Astrocyte (in vitro differentiated cells and primary cell): ENCODE measurements around the gene RELB. TPM values are rescaled to one million over a fixed set of nuclear protein-coding genes. Genes with fewer than 3 reads are reported as not detected.

Experiments used
- DNase-seq: peaks from one replicate; pipeline ENCODE4 v3.0.0-alpha.2; 2010; ENCODE audit warnings: low read depth
- FAIRE-seq: peaks from 2 replicates; lab custom pipeline; 2011; peaks lifted over from hg19 to GRCh38; lab: Jason Lieb, UNC
- H2AFZ ChIP-seq: 2 replicates; pipeline ENCODE4 v1.6.0; 2012; ENCODE audit warnings: low read depth, low read length, inconsistent platforms
- H3K27ac ChIP-seq: 2 replicates; pipeline ENCODE4 v1.5.1; 2011; ENCODE audit warnings: low read depth, low read length, inconsistent platforms
- H3K27me3 ChIP-seq: 2 replicates; pipeline ENCODE4 v1.6.0; 2011; ENCODE audit warnings: low read length, inconsistent platforms; ENCODE audit not compliant: insufficient read depth
- H3K36me3 ChIP-seq: 2 replicates; pipeline ENCODE4 v1.5.1; 2011; ENCODE audit warnings: low read length, inconsistent platforms; ENCODE audit not compliant: insufficient read depth
- H3K4me1 ChIP-seq: 2 replicates; pipeline ENCODE4 v1.5.1; 2011; ENCODE audit warnings: low read length, inconsistent platforms; ENCODE audit not compliant: insufficient read depth
- H3K4me2 ChIP-seq: 2 replicates; pipeline ENCODE4 v1.6.0; 2012; ENCODE audit warnings: low read length, inconsistent platforms
- H3K4me3 ChIP-seq: 2 replicates; pipeline ENCODE4 v1.5.1; 2011; ENCODE audit warnings: low read depth, mild to moderate bottlenecking, low read length, inconsistent platforms; ENCODE audit not compliant: insufficient read depth
- H3K79me2 ChIP-seq: 2 replicates; pipeline ENCODE4 v1.6.0; 2012; ENCODE audit warnings: mild to moderate bottlenecking, low read length, inconsistent platforms; ENCODE audit not compliant: insufficient read depth
- H3K9ac ChIP-seq: 2 replicates; pipeline ENCODE4 v1.6.0; 2012; ENCODE audit warnings: mild to moderate bottlenecking, low read length, inconsistent platforms
- H3K9me3 ChIP-seq: 2 replicates; pipeline ENCODE4 v1.5.1; 2012; ENCODE audit warnings: low read depth, mild to moderate bottlenecking, low read length, inconsistent platforms; ENCODE audit not compliant: insufficient read depth
- H4K20me1 ChIP-seq: 2 replicates; pipeline ENCODE4 v1.6.0; 2012; ENCODE audit warnings: low read length, inconsistent platforms; ENCODE audit not compliant: insufficient read depth
- H3K27ac Mint-ChIP-seq: one replicate; pipeline ENCODE4 v1.8.0; 2021; ENCODE audit warnings: mild to moderate bottlenecking, mixed read lengths; ENCODE audit not compliant: unreplicated experiment
- H3K27me3 Mint-ChIP-seq: one replicate; pipeline ENCODE4 v1.8.0; 2021; ENCODE audit warnings: low read depth, mixed read lengths; ENCODE audit not compliant: unreplicated experiment
- H3K36me3 Mint-ChIP-seq: one replicate; pipeline ENCODE4 v1.8.0; 2021; ENCODE audit warnings: low read depth, mixed read lengths; ENCODE audit not compliant: unreplicated experiment
- H3K4me1 Mint-ChIP-seq: one replicate; pipeline ENCODE4 v1.8.0; 2021; ENCODE audit warnings: low read depth, mixed read lengths; ENCODE audit not compliant: unreplicated experiment
- H3K4me3 Mint-ChIP-seq: one replicate; pipeline ENCODE4 v1.8.0; 2021; ENCODE audit warnings: mild to moderate bottlenecking, moderate library complexity, mixed read lengths; ENCODE audit not compliant: unreplicated experiment
- H3K9me3 Mint-ChIP-seq: one replicate; pipeline ENCODE4 v1.8.0; 2021; ENCODE audit warnings: mild to moderate bottlenecking, mixed read lengths; ENCODE audit not compliant: unreplicated experiment
- EZH2 ChIP-seq: IDR thresholded peaks from 2 replicates; pipeline ENCODE4 v1.6.1; 2012; ENCODE audit warnings: mild to moderate bottlenecking, low read length, inconsistent platforms; ENCODE audit not compliant: insufficient read depth
- total RNA-seq: library from RNA; stranded (reverse); gene quantifications from 2 replicates; pipeline ENCODE4 v1.2.1, GENCODE V29; 2021
- TF ChIP-seq, protein P1 (sequence below): IDR thresholded peaks from 2 replicates; pipeline ENCODE4 v1.5.1; 2011; ENCODE audit warnings: low read depth, mild to moderate bottlenecking, inconsistent platforms, low read length, moderate library complexity; ENCODE audit not compliant: insufficient read depth

Gene RELB
- total RNA-seq, 1 donor from 2014 or later: 14.0 TPM

DNA sequence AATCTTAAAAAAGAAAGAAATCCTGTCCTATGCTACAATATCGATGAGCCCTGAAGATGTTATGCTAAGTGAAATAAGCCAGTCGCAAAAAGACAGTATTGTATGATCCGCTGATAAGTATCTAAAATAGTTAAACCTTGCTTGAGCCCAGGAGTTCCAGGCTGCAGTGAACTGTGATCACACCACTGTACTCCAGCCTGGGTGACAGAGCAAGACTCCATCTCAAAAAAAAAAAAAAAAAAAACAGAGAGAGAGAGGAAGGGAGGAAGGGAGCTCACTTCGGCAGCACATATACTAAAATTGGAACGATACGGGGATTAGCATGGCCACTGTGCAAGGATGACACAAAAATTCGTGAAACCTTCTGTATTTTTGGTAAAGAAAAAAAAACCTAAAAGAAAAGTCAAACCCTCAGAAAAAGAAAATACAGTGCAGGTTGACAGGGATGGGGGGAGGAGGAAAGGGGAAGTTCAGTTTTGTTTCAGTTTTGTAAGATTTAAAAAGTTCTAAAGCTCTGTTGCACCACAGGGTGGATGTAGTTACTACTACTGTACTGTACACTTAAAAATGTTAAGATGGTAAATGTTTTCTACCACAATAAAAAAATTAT, 46.0 kb downstream of the RELB start:
- H3K4me3 ChIP-seq: no peak overlapping the region
- no peak overlapping the region for H3K9ac ChIP-seq
- no peak overlapping the region for H2AFZ ChIP-seq
- H3K36me3 Mint-ChIP-seq: peaks cover 15% of the 10 kb centered on the region
- H3K79me2 ChIP-seq: peaks cover 93% of the 10 kb centered on the region
- no peaks in the 10 kb centered on the region for H3K4me1 ChIP-seq
- no peaks in the 10 kb centered on the region for H3K27me3 Mint-ChIP-seq
- peaks cover 88% of the 10 kb centered on the region for H4K20me1 ChIP-seq
- H3K27ac ChIP-seq: no peak overlapping the region
- H3K4me3 Mint-ChIP-seq: no peak overlapping the region
- no peaks in the 10 kb centered on the region for H3K9me3 ChIP-seq
- FAIRE-seq: no peak
- no peaks in the 10 kb centered on the region for H3K27me3 ChIP-seq
- DNase-seq: no peak
- no peaks in the 10 kb centered on the region for H3K9me3 Mint-ChIP-seq
- H3K4me2 ChIP-seq: no peak overlapping the region
- peaks cover 16% of the 10 kb centered on the region for H3K4me1 Mint-ChIP-seq
- TF ChIP-seq EZH2: no peak
- H3K27ac Mint-ChIP-seq: peak overlapping the region; percentile 58
- H3K36me3 ChIP-seq: peaks cover 12% of the 10 kb centered on the region

DNA sequence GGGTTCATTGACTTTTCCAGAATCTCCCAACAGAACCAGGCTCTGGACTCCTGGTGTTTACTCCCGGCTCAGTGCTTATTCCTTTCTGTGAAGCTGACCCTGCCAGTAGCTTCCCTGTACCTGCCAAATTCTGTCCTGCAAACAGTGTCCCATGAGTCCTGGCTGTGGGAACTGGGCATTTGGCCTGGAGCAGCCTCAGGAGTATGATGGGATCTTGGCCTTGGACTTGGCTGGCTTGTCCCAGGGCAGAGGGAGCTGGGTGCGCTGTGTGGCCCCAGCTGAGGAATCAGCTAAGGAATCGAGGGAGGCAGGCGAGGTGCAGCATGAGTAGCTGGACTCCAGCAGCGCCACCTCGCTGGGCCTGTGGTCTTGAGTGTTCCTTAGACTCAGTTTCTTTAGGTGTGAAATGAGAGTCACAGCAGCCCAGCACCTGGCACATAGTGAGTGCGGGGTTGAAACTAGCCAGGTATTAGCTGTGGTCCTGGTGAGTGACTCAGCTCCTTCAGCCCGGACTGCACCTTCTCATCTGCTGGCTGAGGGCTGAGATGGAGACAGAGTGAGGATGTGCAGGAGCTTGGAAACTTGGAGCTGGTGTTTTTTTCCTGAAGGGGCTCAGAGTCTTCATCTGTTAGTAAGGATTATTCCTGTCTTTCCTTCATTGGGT, 47.9 kb downstream of the RELB start:
- Histone ChIP-seq H3K9me3 (no peaks in the 10 kb centered on the region), H3K27me3 (no peaks in the 10 kb centered on the region), H4K20me1 (peaks cover 91% of the 10 kb centered on the region), H3K9ac (peak overlapping the region; percentile 14), H3K27ac (no peak overlapping the region), H3K4me3 (no peak overlapping the region), H3K4me2 (no peak overlapping the region), H2AFZ (no peak overlapping the region), H3K36me3 (peaks cover 13% of the 10 kb centered on the region), H3K79me2 (peaks cover 92% of the 10 kb centered on the region), H3K4me1 (no peaks in the 10 kb centered on the region)
- Mint-ChIP-seq H3K4me3 (no peak overlapping the region), H3K9me3 (no peaks in the 10 kb centered on the region), H3K27me3 (no peaks in the 10 kb centered on the region), H3K36me3 (peaks cover 19% of the 10 kb centered on the region), H3K27ac (peak overlapping the region; percentile 75), H3K4me1 (peaks cover 16% of the 10 kb centered on the region)
- TF ChIP-seq, protein P1, sequence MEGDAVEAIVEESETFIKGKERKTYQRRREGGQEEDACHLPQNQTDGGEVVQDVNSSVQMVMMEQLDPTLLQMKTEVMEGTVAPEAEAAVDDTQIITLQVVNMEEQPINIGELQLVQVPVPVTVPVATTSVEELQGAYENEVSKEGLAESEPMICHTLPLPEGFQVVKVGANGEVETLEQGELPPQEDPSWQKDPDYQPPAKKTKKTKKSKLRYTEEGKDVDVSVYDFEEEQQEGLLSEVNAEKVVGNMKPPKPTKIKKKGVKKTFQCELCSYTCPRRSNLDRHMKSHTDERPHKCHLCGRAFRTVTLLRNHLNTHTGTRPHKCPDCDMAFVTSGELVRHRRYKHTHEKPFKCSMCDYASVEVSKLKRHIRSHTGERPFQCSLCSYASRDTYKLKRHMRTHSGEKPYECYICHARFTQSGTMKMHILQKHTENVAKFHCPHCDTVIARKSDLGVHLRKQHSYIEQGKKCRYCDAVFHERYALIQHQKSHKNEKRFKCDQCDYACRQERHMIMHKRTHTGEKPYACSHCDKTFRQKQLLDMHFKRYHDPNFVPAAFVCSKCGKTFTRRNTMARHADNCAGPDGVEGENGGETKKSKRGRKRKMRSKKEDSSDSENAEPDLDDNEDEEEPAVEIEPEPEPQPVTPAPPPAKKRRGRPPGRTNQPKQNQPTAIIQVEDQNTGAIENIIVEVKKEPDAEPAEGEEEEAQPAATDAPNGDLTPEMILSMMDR: no peak
- no peak for TF ChIP-seq EZH2
- FAIRE-seq (no peak), DNase-seq (no peak)

DNA sequence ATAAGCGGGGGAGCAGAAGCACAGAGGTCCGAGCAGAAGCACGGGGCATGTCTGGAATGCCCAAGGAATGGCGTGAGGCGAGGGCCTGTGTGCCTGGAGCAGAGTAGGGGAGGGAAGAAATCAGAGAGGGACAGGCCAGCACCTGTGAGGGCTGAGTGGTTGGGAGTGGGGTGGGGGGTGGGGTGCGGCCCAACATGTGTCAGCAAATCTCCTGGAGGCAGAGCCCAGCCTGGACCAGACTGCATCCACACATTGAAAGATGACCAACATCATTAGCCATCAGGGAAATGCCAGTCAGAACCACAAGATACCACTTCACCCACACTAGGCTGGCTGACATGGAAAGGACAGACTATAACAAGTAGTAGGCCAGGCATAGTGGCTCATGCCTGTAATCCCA, 48.8 kb downstream of the RELB start:
- H3K9ac ChIP-seq: no peak overlapping the region
- peaks cover 21% of the 10 kb centered on the region for H3K36me3 Mint-ChIP-seq
- peaks cover 91% of the 10 kb centered on the region for H4K20me1 ChIP-seq
- peaks cover 16% of the 10 kb centered on the region for H3K4me1 Mint-ChIP-seq
- peak overlapping the region; percentile 75 for H3K27ac Mint-ChIP-seq
- H3K4me3 ChIP-seq: no peak overlapping the region
- H3K27me3 Mint-ChIP-seq: no peaks in the 10 kb centered on the region
- H3K4me2 ChIP-seq: no peak overlapping the region
- H3K4me3 Mint-ChIP-seq: peak overlapping the region; percentile 22
- H3K79me2 ChIP-seq: peaks cover 84% of the 10 kb centered on the region
- no peak overlapping the region for H3K27ac ChIP-seq
- TF ChIP-seq, protein P1: no peak
- TF ChIP-seq EZH2: no peak
- peaks cover 5% of the 10 kb centered on the region for H3K36me3 ChIP-seq
- DNase-seq (no peak), FAIRE-seq (no peak)
- no peak overlapping the region for H2AFZ ChIP-seq
- H3K27me3 ChIP-seq: no peaks in the 10 kb centered on the region
- H3K4me1 ChIP-seq: no peaks in the 10 kb centered on the region
- no peaks in the 10 kb centered on the region for H3K9me3 ChIP-seq
- no peaks in the 10 kb centered on the region for H3K9me3 Mint-ChIP-seq
